ENCODE data around the gene CFAP91.

The CFAP91 gene

DNA sequence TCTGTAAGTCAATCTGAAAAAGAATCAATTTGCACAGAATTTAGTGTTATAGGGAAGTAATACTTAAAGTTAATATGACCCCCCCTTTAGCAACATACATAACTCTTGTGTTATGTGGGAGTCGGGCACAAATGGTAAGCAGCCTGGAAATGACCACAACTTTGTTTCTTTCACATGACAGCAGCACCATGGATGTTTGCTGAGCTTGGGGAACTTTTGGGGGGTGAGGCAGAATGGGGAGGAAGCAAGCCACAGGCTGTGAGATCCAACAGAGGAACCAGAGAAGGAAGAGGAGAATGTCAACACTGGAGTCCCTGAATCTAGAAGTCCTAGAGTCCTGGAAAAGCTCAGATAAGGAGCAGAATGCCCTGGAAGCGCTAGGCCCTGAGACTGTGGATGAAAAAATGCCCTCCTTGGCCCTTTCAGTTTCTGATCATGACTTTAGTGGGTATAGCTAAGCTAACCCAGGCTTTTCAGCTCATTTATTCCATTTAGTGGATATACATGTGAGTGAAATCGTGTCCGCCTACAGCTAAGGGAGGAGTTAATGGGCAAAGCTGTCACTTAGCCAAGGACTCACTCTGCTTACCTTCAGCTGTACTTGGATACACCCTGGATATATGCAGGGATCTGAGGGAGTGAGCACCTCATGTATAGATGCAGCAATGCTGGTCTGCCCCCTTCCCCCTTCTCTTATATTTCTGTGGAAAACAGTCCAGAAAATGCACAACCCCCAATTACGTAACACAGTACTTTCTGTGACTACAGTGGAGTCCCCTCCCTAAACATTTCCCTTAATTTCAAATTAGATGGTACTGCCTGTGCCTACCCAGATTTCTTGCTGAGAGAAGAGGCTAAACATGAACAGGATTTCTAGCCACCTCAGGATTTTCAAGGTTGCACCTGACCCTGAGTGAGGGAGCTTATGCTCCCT is 39.1 kb downstream of the CFAP91 start:
- no peak overlapping the region for H2AFZ ChIP-seq (ENCODE audit: low read depth)
- H3K9ac ChIP-seq, result no peak overlapping the region
- no peak overlapping the region for H3K27ac ChIP-seq
- H3K27me3 ChIP-seq (ENCODE audit: insufficient read depth, low read depth), result no peaks in the 10 kb centered on the region
- no peaks in the 10 kb centered on the region for H3K36me3 ChIP-seq (ENCODE audit: insufficient read depth)
- no peaks in the 10 kb centered on the region for H3K79me2 ChIP-seq (ENCODE audit: insufficient read depth, low read depth)
- no peak overlapping the region for H3K4me3 ChIP-seq (IDR thresholded peaks at IDR 0.05; ENCODE audit: insufficient read depth, low read depth, low read length)
- H3K4me2 ChIP-seq, result no peak overlapping the region
- TF ChIP-seq, protein P1, sequence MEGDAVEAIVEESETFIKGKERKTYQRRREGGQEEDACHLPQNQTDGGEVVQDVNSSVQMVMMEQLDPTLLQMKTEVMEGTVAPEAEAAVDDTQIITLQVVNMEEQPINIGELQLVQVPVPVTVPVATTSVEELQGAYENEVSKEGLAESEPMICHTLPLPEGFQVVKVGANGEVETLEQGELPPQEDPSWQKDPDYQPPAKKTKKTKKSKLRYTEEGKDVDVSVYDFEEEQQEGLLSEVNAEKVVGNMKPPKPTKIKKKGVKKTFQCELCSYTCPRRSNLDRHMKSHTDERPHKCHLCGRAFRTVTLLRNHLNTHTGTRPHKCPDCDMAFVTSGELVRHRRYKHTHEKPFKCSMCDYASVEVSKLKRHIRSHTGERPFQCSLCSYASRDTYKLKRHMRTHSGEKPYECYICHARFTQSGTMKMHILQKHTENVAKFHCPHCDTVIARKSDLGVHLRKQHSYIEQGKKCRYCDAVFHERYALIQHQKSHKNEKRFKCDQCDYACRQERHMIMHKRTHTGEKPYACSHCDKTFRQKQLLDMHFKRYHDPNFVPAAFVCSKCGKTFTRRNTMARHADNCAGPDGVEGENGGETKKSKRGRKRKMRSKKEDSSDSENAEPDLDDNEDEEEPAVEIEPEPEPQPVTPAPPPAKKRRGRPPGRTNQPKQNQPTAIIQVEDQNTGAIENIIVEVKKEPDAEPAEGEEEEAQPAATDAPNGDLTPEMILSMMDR (conservative IDR thresholded peaks at IDR 0.05; ENCODE audit: low read depth, low read length), result no peak
- H4K20me1 ChIP-seq (ENCODE audit: insufficient read depth), result no peaks in the 10 kb centered on the region
- peaks cover 17% of the 10 kb centered on the region for H3K4me1 ChIP-seq (ENCODE audit: low read depth, poor library complexity, severe bottlenecking)

DNA sequence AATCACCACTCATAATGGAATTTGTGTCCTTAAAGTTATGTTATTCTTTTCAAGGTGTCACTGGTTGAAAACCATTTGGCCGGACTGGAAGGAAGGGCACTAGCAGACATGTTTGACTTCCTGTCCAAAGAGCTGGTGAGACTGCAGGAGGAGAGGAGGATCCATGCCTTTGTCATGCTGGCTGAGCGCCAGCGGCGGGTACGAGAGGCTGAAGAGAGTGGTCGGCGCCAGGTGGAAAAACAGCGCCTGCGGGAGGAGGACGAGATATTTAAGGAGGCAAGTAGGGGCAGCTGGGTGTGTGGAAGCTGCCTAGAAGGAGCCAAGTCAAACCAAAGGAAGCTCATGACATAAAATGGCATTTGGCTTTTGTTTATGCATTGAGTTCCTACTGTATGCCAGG is 41.1 kb downstream of the CFAP91 start:
- no peaks in the 10 kb centered on the region for H3K79me2 ChIP-seq (ENCODE audit: insufficient read depth, low read depth)
- H3K27me3 ChIP-seq (ENCODE audit: insufficient read depth, low read depth), result no peaks in the 10 kb centered on the region
- H3K36me3 ChIP-seq (ENCODE audit: insufficient read depth), result no peaks in the 10 kb centered on the region
- no peak overlapping the region for H3K27ac ChIP-seq
- H4K20me1 ChIP-seq (ENCODE audit: insufficient read depth), result no peaks in the 10 kb centered on the region
- TF ChIP-seq, protein P1 (conservative IDR thresholded peaks at IDR 0.05; ENCODE audit: low read depth, low read length), result no peak
- no peak overlapping the region for H3K4me2 ChIP-seq
- no peak overlapping the region for H3K9ac ChIP-seq
- H2AFZ ChIP-seq (ENCODE audit: low read depth), result no peak overlapping the region
- H3K4me1 ChIP-seq (ENCODE audit: low read depth, poor library complexity, severe bottlenecking), result peaks cover 17% of the 10 kb centered on the region
- no peak overlapping the region for H3K4me3 ChIP-seq (IDR thresholded peaks at IDR 0.05; ENCODE audit: insufficient read depth, low read depth, low read length)

DNA sequence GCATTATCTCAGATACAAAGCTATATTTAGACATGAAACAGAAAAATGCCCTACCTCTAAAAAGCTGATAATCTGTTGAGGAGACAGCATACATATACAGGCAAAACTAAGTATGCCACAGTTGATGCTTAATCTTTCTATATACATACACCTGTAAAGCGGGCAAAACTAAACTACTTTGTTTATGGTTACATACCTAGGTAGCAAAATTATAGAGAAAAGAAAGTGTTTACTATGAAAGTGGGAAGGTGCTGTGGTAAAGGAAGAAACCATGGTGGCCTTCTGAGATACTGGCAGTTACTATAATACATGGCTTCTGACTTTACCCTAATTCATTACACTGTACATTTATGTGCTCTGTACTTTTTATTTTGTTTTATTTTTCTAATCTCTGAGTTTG is 43.1 kb downstream of the CFAP91 start:
- Histone ChIP-seq H3K79me2 (ENCODE audit: insufficient read depth, low read depth) (no peaks in the 10 kb centered on the region), H2AFZ (ENCODE audit: low read depth) (no peak overlapping the region), H3K4me3 (IDR thresholded peaks at IDR 0.05; ENCODE audit: insufficient read depth, low read depth, low read length) (no peak overlapping the region), H3K27me3 (ENCODE audit: insufficient read depth, low read depth) (no peaks in the 10 kb centered on the region), H3K36me3 (ENCODE audit: insufficient read depth) (no peaks in the 10 kb centered on the region), H3K4me2 (peak overlapping the region; percentile 50; the same call in 1 of the 2 replicates), H4K20me1 (ENCODE audit: insufficient read depth) (no peaks in the 10 kb centered on the region), H3K9ac (no peak overlapping the region), H3K27ac (no peak overlapping the region), H3K4me1 (ENCODE audit: low read depth, poor library complexity, severe bottlenecking) (peaks cover 17% of the 10 kb centered on the region)
- TF ChIP-seq, protein P1 (conservative IDR thresholded peaks at IDR 0.05; ENCODE audit: low read depth, low read length), result no peak

DNA sequence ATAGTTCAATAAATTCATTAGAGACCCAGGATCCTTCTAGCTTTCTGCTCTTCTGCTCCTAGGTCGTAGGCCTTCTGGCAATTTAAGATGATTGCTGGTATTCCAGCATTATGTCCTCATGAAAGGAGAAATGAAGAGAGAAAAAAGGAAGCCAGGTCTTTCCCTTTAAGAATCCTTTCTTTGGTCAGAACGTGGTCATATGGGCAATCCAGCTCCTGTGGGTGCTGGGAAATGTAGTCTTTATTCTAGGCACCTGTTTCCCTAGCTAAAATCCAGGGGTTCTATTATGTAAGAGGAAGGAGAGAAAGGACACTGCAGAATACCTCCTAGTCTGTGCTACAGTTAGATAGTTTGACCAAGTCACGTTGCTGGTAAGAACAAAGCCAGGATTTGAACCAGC is 43.6 kb downstream of the CFAP91 start:
- Histone ChIP-seq H3K4me1 (ENCODE audit: low read depth, poor library complexity, severe bottlenecking) (peaks cover 17% of the 10 kb centered on the region), H3K4me3 (IDR thresholded peaks at IDR 0.05; ENCODE audit: insufficient read depth, low read depth, low read length) (no peak overlapping the region), H3K79me2 (ENCODE audit: insufficient read depth, low read depth) (no peaks in the 10 kb centered on the region), H4K20me1 (ENCODE audit: insufficient read depth) (no peaks in the 10 kb centered on the region), H3K4me2 (peak overlapping the region; percentile 50; the same call in 1 of the 2 replicates), H3K36me3 (ENCODE audit: insufficient read depth) (no peaks in the 10 kb centered on the region), H3K27me3 (ENCODE audit: insufficient read depth, low read depth) (no peaks in the 10 kb centered on the region), H3K27ac (no peak overlapping the region), H2AFZ (ENCODE audit: low read depth) (no peak overlapping the region), H3K9ac (no peak overlapping the region)
- TF ChIP-seq, protein P1 (conservative IDR thresholded peaks at IDR 0.05; ENCODE audit: low read depth, low read length), result no peak
